A549 (cell line): Measurements from ENCODE around the gene PPM1B.

Experiments used
- CEBPB ChIP-seq, 2 experiments: fragments of >200 bp in 1 of 2; sonication (Bioruptor Twin) in 1 of 2; formaldehyde crosslinking in 1 of 2; IDR thresholded peaks; 2 replicates each; pipeline ENCODE4 v1.6.1; 2012 to 2016
- CHD2 ChIP-seq: fragments of 150-350 bp; IDR thresholded peaks from 2 replicates; pipeline ENCODE4 v1.6.1; 2014; ENCODE audit warnings: low read length; ENCODE audit not compliant: partially characterized antibody
- EP300 ChIP-seq, 2 experiments: fragments of >200 bp; sonication (Bioruptor Twin); formaldehyde crosslinking; IDR thresholded peaks; 2 replicates in 1 of 2; 3 replicates in 1 of 2; pipeline ENCODE4 v1.6.1; 2016 to 2017
- ESRRA ChIP-seq: fragments of 150-350 bp; IDR thresholded peaks from 2 replicates; pipeline ENCODE4 v1.6.1; 2014; ENCODE audit warnings: mild to moderate bottlenecking, low read length, borderline replicate concordance
- MAZ ChIP-seq: fragments of 150-350 bp; IDR thresholded peaks from 2 replicates; pipeline ENCODE4 v1.6.1; 2014; ENCODE audit warnings: antibody characterized with exemption, low read depth, low read length, borderline replicate concordance
- PHF8 ChIP-seq: fragments of 200-600 bp; sonication (generic); IDR thresholded peaks from 2 replicates; pipeline ENCODE4 v1.6.1; 2016; ENCODE audit warnings: low read depth, mild to moderate bottlenecking, antibody characterized with exemption, moderate library complexity, borderline replicate concordance
- POLR2A ChIP-seq: IDR thresholded peaks from 2 replicates; pipeline ENCODE4 v1.6.1; 2012; ENCODE audit warnings: mild to moderate bottlenecking, low read length
- POLR2AphosphoS2 ChIP-seq: conservative IDR thresholded peaks from 2 replicates; pipeline ENCODE4 v1.6.1; 2012; ENCODE audit warnings: low read length, improper control_type of control experiment, inconsistent platforms
- RFX5 ChIP-seq: fragments of 450-650 bp; IDR thresholded peaks from 2 replicates; pipeline ENCODE4 v1.7.1; 2014; ENCODE audit warnings: antibody characterized with exemption, mild to moderate bottlenecking, moderate library complexity
- SREBF2 ChIP-seq: fragments of 450-650 bp; IDR thresholded peaks from 2 replicates; pipeline ENCODE4 v1.6.1; 2014; ENCODE audit warnings: mild to moderate bottlenecking, moderate library complexity
- TF ChIP-seq, protein P1 (sequence below): fragments of >200 bp; sonication (Bioruptor Twin); formaldehyde crosslinking; IDR thresholded peaks from 3 replicates; pipeline ENCODE4 v1.5.1; 2016
- TF ChIP-seq, protein P2 (sequence below): fragments of 450-650 bp; IDR thresholded peaks from 2 replicates; pipeline ENCODE4 v1.6.1; 2014; ENCODE audit warnings: antibody characterized with exemption

DNA sequence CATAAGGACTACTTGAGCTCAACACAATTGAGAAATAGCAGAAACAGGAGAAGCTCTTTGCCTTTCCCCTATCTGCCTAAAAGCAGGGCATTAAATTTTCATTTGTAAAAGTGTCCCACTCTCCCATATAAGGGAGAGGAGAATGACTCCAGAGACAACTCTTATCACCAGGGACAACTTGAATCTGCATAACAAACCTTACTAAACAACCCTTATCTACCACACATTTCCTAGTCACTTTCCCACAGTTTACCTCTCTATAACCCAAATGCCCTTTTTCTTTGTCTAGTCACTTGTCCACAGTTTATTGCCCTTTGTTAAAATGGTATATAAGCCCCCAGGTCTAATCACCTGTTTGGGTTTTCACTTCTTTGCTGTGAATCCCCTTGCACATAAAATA lies 37.5 kb upstream of the PPM1B start:
- TF ChIP-seq, protein P1, sequence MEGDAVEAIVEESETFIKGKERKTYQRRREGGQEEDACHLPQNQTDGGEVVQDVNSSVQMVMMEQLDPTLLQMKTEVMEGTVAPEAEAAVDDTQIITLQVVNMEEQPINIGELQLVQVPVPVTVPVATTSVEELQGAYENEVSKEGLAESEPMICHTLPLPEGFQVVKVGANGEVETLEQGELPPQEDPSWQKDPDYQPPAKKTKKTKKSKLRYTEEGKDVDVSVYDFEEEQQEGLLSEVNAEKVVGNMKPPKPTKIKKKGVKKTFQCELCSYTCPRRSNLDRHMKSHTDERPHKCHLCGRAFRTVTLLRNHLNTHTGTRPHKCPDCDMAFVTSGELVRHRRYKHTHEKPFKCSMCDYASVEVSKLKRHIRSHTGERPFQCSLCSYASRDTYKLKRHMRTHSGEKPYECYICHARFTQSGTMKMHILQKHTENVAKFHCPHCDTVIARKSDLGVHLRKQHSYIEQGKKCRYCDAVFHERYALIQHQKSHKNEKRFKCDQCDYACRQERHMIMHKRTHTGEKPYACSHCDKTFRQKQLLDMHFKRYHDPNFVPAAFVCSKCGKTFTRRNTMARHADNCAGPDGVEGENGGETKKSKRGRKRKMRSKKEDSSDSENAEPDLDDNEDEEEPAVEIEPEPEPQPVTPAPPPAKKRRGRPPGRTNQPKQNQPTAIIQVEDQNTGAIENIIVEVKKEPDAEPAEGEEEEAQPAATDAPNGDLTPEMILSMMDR: no peak
- no peak for TF ChIP-seq CHD2
- TF ChIP-seq POLR2A: no peak
- TF ChIP-seq SREBF2: no peak
- TF ChIP-seq, protein P2, sequence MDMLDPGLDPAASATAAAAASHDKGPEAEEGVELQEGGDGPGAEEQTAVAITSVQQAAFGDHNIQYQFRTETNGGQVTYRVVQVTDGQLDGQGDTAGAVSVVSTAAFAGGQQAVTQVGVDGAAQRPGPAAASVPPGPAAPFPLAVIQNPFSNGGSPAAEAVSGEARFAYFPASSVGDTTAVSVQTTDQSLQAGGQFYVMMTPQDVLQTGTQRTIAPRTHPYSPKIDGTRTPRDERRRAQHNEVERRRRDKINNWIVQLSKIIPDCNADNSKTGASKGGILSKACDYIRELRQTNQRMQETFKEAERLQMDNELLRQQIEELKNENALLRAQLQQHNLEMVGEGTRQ: no peak
- no peak for TF ChIP-seq ESRRA
- no peak for TF ChIP-seq EP300 (IDR thresholded peaks at IDR 0.05)
- no peak for TF ChIP-seq CEBPB (IDR thresholded peaks at IDR 0.05)
- TF ChIP-seq MAZ: no peak
- no peak for TF ChIP-seq RFX5
- TF ChIP-seq PHF8: no peak
- no peak for TF ChIP-seq POLR2AphosphoS2
